GM21723 (cell line): ENCODE data around the gene TNFRSF19.
"Not testable (repeated sequence)": the region's sequence is repeated elsewhere in the genome, so short reads cannot be mapped to it uniquely, and the experiment has no call there.

Source experiments
- ATAC-seq: cut with Tn5 transposase; IDR thresholded peaks from one replicate; pipeline ENCODE4 v1.9.1; 2021; ENCODE audit warnings: mild to moderate bottlenecking, moderate library complexity; ENCODE audit not compliant: unreplicated experiment

TNFRSF19 gene

DNA sequence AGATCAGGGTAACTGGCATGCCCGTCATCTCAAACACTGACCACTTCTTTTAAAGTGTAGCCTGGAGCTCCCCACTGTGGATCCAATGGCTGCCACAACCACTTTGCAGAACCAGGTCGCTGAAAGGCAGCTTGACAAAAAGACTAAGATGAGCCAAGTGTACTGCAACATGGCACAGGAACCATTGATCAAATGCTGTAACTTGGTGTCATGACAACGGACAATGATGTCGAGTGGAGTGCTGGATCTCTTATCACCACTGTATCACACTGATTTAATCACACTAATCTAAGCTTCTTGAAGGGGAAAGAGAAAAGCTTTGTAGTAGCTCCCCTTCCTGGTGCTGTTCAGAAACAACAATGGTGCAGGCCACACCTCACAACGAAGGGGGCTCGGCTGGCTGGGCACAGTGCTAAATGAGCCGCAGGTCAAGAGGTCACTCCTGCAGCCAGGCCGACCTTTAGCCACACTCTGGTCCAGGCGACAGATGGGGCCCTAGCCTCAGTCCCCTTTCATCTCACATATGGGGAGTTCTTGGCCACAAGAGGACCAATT is 2.2 kb upstream of the TNFRSF19 start:
- no peak for ATAC-seq

DNA sequence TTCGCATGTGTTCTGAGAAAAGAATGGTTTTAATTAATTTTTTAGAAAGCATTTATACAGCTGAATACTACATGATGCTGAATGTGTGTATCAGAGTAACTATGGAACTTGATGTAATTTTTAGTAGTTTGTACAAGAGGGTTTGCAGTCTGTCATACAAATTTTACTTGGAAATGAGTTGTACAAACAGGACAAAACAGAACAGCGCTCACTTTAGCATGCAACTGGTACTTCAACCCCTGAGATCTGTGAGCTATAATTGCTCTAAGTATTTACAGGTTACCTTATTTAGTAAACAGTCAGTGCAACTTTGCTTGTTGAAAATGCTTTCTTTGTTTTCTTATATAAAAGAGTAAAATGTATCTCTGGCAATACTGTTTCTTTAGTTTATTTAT is 706 bp downstream of the TNFRSF19 start:
- ATAC-seq: no peak

DNA sequence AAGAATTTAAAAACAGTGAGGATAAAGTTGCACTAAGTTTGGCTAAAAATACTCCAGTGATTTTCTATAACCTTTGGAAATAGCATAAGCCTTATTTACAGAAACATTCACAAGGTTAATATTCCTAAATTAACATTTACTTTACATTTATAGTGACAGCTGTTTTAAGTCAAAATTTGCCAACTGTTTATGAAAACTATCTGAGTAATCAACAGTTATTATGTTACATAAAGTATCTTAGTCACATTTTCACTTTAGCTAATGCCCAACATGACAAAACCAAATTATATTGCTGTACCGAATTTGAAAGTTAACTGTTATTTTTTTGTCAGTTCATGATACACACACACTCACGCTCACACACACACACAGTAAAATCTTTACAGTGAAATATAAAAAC is 1.2 kb downstream of the TNFRSF19 start:
- ATAC-seq: no peak

DNA sequence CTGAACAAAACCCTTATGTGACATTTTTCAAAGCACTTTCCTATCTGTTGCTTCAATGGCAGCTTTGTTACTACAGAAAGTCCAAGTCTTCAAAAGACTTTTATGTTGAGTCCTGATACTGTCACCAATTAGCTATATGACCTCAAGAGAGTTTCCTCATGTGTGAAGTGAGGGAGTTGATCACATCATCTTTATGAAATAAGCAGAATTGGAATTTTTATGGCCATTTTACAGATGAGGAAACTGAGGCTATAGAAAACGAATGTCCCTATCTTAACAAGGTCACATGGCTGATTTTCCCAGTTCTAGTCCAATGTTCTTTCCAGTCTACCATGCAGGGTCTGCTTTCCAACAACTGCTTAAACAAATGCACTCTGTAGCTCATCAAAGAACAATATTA is 2.6 kb downstream of the TNFRSF19 start:
- ATAC-seq: no peak

- ATAC-seq: no peak
Measured at GRCh38 chr13:23574421-23575145, 4.4 kb downstream of the TNFRSF19 start.

- ATAC-seq: no peak
Measured at GRCh38 chr13:23575632-23576031, 5.4 kb downstream of the TNFRSF19 start.

- ATAC-seq: peak; percentile 66
Measured at GRCh38 chr13:23578411-23579071, 8.3 kb downstream of the TNFRSF19 start.

- peak; percentile 85 for ATAC-seq
Measured at GRCh38 chr13:23579072-23579895, 9.1 kb downstream of the TNFRSF19 start.

GRCh38 chr13:23579896-23580683 is 9.9 kb downstream of the TNFRSF19 start:
- ATAC-seq: no peak

GRCh38 chr13:23580684-23581060 is 10.5 kb downstream of the TNFRSF19 start:
- ATAC-seq: no peak

DNA sequence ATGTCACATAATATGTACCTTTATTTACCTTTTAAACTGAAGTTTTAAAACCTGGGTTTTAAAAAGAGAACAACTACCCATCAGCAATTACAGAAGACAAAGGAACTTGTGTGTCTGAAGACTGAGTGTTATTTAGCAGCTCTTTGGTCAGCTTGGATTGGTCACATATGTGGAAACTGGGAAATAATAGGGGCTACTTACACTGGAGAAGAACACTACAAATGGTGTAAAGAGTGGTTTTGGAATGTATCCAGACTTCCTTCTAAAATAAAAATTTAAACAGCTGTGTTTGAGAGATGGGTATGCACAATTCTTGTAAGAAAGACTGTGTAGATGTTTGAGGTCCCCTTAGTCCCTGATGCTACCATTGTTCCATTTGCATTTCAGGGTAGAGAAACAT is 13.3 kb downstream of the TNFRSF19 start:
- no peak for ATAC-seq

DNA sequence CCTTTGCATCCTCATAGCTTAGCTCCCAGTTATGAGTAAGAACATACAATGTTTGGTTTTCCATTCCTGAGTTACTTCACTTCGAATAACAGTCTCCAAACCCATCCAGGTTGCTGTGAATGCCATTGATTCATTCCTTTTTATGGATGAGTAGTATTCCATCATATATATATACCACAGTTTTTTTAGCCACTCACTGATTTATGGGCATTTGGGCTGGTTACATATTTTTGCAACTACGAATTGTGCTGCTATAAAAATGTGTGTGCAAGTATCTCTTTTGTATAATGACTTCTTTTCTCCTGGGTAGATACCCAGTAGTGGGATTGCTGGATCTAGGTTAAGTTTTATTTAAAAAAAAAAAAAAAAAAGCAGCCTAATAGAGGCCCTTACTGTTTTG is 14.1 kb downstream of the TNFRSF19 start:
- ATAC-seq: no peak

- no peak for ATAC-seq
Measured at GRCh38 chr13:23586336-23586735, 16.1 kb downstream of the TNFRSF19 start.

- ATAC-seq: no peak
Measured at GRCh38 chr13:23588666-23589065, 18.5 kb downstream of the TNFRSF19 start.

DNA sequence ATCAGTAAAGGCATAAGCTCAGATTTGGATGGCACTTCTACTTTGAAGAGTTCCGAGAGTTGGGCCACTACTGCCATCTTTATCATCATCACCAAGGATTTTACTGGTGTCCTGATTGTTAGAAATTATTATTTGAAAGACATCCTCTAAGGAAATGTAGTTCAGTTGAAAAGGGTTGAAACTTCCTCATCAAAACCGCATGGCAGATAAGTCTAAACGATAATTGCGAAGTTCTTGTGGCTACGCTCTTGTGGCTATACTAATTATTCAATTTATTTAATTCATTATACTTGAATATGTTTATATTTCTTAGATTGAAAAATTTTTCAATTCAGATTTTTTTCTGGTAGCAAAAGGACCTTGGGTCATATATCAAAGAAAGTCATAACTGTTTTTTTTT is 22.4 kb downstream of the TNFRSF19 start:
- no peak for ATAC-seq

DNA sequence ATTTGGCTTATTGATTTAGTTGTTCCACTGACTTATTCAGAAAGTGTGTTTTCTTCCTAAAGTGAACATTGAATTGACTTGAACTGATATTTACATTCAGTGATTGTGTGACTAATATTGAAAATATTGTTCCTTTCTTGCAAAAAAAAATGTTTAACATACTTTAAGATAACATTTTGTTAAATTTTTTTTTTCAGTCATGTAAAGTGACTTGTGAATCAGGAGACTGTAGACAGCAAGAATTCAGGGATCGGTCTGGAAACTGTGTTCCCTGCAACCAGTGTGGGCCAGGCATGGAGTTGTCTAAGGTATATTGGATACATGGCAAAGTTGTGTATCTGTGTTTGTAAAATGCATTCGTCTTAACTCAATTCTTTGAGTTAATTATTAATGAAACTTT is 22.9 kb downstream of the TNFRSF19 start:
- ATAC-seq: no peak

GRCh38 chr13:23594290-23594689 is 24.1 kb downstream of the TNFRSF19 start:
- not testable (repeated sequence) for ATAC-seq

DNA sequence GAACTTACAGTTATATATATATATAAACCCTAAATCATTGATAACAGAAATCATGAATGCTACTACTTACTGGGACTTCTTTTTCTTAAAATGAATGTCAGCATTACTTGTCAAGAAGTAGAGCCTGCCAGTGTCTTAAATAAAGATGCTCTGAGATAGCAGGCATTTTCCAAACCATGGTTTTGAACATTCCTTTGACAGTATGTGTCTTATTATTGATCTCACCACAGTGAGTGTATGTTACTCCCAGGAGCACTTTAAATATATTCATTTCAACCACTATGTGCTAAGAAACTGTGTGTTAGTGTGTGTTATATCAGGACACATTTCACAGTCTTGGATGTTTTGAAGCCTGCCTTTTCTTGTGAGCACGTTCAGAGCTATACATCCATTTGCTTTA is 28.2 kb downstream of the TNFRSF19 start:
- no peak for ATAC-seq

GRCh38 chr13:23599083-23599925 is 29.1 kb downstream of the TNFRSF19 start:
- ATAC-seq: no peak

DNA sequence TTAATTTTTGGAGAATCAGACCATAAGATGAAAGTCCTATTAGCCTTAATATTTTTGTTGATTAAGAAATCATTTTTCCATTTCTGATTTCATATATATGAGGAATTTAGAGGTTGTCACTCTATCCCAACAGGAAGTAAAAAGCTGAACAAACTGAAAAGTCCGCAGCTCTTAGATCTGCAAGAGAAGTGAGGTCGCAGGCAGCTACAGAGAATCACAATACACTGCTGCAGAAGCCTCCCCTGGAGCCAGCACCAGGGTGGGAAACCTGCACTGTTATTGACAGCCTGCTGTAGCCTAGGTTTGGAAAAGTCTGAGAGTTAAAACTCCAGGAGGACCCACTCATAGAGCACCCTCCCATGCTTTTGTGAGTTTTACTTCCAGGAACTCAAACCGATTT is 29.9 kb downstream of the TNFRSF19 start:
- no peak for ATAC-seq
